ENCODE data around the gene RBPJ. TPM values are rescaled to one million over a fixed set of nuclear protein-coding genes. Genes with fewer than 3 reads are reported as not detected.

RBPJ gene
- total and polyA plus RNA-seq, 10 donors = 18.4 to 91.9 (median 77.9) TPM

- H3K27ac ChIP-seq = no peak overlapping the region
- H3K27me3 ChIP-seq (replicated peaks in 1 of 7) = no peaks in the 10 kb centered on the region
- TF ChIP-seq POLR2A (IDR thresholded peaks at IDR 0.05) = no peak
- no peak for TF ChIP-seq POLR2AphosphoS5 (IDR thresholded peaks at IDR 0.05)
- TF ChIP-seq CTCF (IDR thresholded peaks at IDR 0.05 in 8 of 11, conservative IDR thresholded peaks at IDR 0.05 in 3 of 11) = no peak
- peaks cover 0 to 5% (median 0%) of the 10 kb centered on the region in 6 donors for H3K36me3 ChIP-seq
- no peak for DNase-seq
- H3K4me3 ChIP-seq = no peak overlapping the region
- intact Hi-C loops (cut with DNase I; ENCODE audit: low total_unique reads) = no loop called here
- 94 to 98% (median 96%) methylated on average over 6 of the region's 6 CpGs for WGBS, 5 donors
- no peaks in the 10 kb centered on the region for H3K9me3 ChIP-seq
- peaks cover 19 to 91% (median 46%) of the 10 kb centered on the region in 6 donors for H3K4me1 ChIP-seq
These were observed 54.7 kb downstream of the RBPJ start for GRCh38 chr4:26375551-26375950.

GRCh38 chr4:26377328-26378311 is 56.8 kb downstream of the RBPJ start:
- Histone ChIP-seq H3K27me3 (replicated peaks in 1 of 7) (no peaks in the 10 kb centered on the region), H3K4me3 (no peak overlapping the region), H3K27ac (peak overlapping the region in 3 of 8 donors; percentile 5 to 55 (median 8)), H3K36me3 (peaks cover 0 to 5% (median 0%) of the 10 kb centered on the region in 6 donors), H3K4me1 (peaks cover 20 to 95% (median 45%) of the 10 kb centered on the region in 6 donors), H3K9me3 (no peaks in the 10 kb centered on the region)
- intact Hi-C loops (cut with DNase I; ENCODE audit: low total_unique reads) = no loop called here
- 82 to 92% (median 85%) methylated on average over 4 of the region's 4 CpGs for WGBS, 5 donors
- TF ChIP-seq POLR2AphosphoS5 (IDR thresholded peaks at IDR 0.05) (no peak), POLR2A (IDR thresholded peaks at IDR 0.05) (no peak), CTCF (IDR thresholded peaks at IDR 0.05 in 8 of 11, conservative IDR thresholded peaks at IDR 0.05 in 3 of 11) (no peak)
- no peak for DNase-seq

GRCh38 chr4:26379837-26380236 is 59.0 kb downstream of the RBPJ start:
- intact Hi-C loops (cut with DNase I; ENCODE audit: low total_unique reads) = no loop called here
- peaks cover 0 to 5% (median 0%) of the 10 kb centered on the region in 6 donors for H3K36me3 ChIP-seq
- no peak overlapping the region for H3K4me3 ChIP-seq
- peak overlapping the region in 1 of 8 donors; percentile 55 for H3K27ac ChIP-seq
- no peak for TF ChIP-seq POLR2AphosphoS5 (IDR thresholded peaks at IDR 0.05)
- TF ChIP-seq POLR2A (IDR thresholded peaks at IDR 0.05) = no peak
- no peak for TF ChIP-seq CTCF (IDR thresholded peaks at IDR 0.05 in 8 of 11, conservative IDR thresholded peaks at IDR 0.05 in 3 of 11)
- WGBS, 5 donors = 94 to 100% (median 98%) methylated on average over 2 of the region's 2 CpGs
- DNase-seq = no peak
- H3K9me3 ChIP-seq = no peaks in the 10 kb centered on the region
- peaks cover 10 to 86% (median 40%) of the 10 kb centered on the region in 6 donors for H3K4me1 ChIP-seq
- no peaks in the 10 kb centered on the region for H3K27me3 ChIP-seq (replicated peaks in 1 of 7)

GRCh38 chr4:26380740-26381139 is 59.9 kb downstream of the RBPJ start:
- TF ChIP-seq POLR2A (IDR thresholded peaks at IDR 0.05) = no peak
- Histone ChIP-seq H3K9me3 (no peaks in the 10 kb centered on the region), H3K36me3 (peaks cover 0 to 5% (median 0%) of the 10 kb centered on the region in 6 donors), H3K27ac (no peak overlapping the region), H3K4me3 (no peak overlapping the region), H3K27me3 (replicated peaks in 1 of 7) (no peaks in the 10 kb centered on the region), H3K4me1 (peaks cover 10 to 88% (median 40%) of the 10 kb centered on the region in 6 donors)
- WGBS, 5 donors = 86 to 92% (median 90%) methylated on average over 2 of the region's 2 CpGs
- no peak for DNase-seq
- intact Hi-C loops (cut with DNase I; ENCODE audit: low total_unique reads) = no loop called here

Data from spleen (tissue), 11 donors.